Lung (tissue), 12 donors: ENCODE measurements around the gene RASSF9. TPM values are rescaled to one million over a fixed set of nuclear protein-coding genes. Genes with fewer than 3 reads are reported as not detected.

Experiments used
- ATAC-seq: fragments of 200-7000 bp; cut with Tn5 transposase; one replicate; pipeline ENCODE4 v1.9.1; 2020; ENCODE audit warnings: moderate number of reproducible peaks; ENCODE audit not compliant: insufficient read depth, low FRiP score
- DNase-seq, 3 donors: peaks; one replicate each; pipeline ENCODE4 v3.0.0-alpha.2; 2013 to 2017
- H3K27ac ChIP-seq, 2 donors: one replicate each; pipeline ENCODE4 v1.5.1; 2013; ENCODE audit warnings: mild to moderate bottlenecking in 2 of 2, moderate library complexity in 2 of 2, control low read depth in 1 of 2, inconsistent platforms in 1 of 2, low read depth in 1 of 2, low read length in 1 of 2
- H3K27me3 ChIP-seq, 3 donors: one replicate each; pipeline ENCODE4 v1.5.1; 2013; ENCODE audit warnings: low read length in 2 of 3; ENCODE audit not compliant: control insufficient read depth in 3 of 3, insufficient read depth in 3 of 3
- H3K36me3 ChIP-seq, 4 donors: one replicate each; pipeline ENCODE4 v1.5.1; 2013; ENCODE audit warnings: low read length in 4 of 4, mild to moderate bottlenecking in 1 of 4, moderate library complexity in 1 of 4; ENCODE audit not compliant: control insufficient read depth in 4 of 4, insufficient read depth in 4 of 4
- H3K4me1 ChIP-seq, 5 donors: one replicate each; pipeline ENCODE4 v1.5.1; 2013; ENCODE audit warnings: low read length in 5 of 5, mild to moderate bottlenecking in 2 of 5, moderate library complexity in 1 of 5; ENCODE audit not compliant: control insufficient read depth in 5 of 5, insufficient read depth in 5 of 5
- H3K4me3 ChIP-seq: one replicate; pipeline ENCODE4 v1.5.1; 2013; ENCODE audit warnings: mild to moderate bottlenecking, control low read depth, moderate library complexity
- H3K9ac ChIP-seq, 2 donors: one replicate each; pipeline ENCODE4 v1.5.1; 2013; ENCODE audit warnings: low read length in 2 of 2, control low read depth in 1 of 2; ENCODE audit not compliant: insufficient read depth in 1 of 2
- H3K9me3 ChIP-seq, 4 donors: one replicate each; pipeline ENCODE4 v1.5.1; 2013; ENCODE audit warnings: low read length in 3 of 4, mild to moderate bottlenecking in 1 of 4, moderate library complexity in 1 of 4; ENCODE audit not compliant: control insufficient read depth in 4 of 4, insufficient read depth in 3 of 4
- CTCF ChIP-seq: IDR thresholded peaks from 2 replicates; pipeline ENCODE4 v1.5.1; 2012; ENCODE audit warnings: mild to moderate bottlenecking; ENCODE audit errors: control extremely low read depth, extremely low read depth
- WGBS, 2 donors: extraction: QIAGEN DNeasy Blood & Tissue Kit; methylation state at CpG; one replicate each; pipeline ENCODE4 v1.1.7; 2013; 5-methylcytosine and 5-hydroxymethylcytosine counted together
- polyA plus RNA-seq, 2 donors: library from polyadenylated mRNA; stranded (reverse); fragments of 200-250 nt; gene quantifications; one replicate each; pipeline ENCODE4 v1.2.1, GENCODE V29; 2013
- total RNA-seq, 2 donors: library from RNA; depleted of rRNA in 1 of 2; stranded (reverse); fragments of >200 nt in 1 of 2; gene quantifications; one replicate each; pipeline ENCODE4 v1.2.1, GENCODE V29; 2014 to 2021
- donor health status: control.
- donor health status: control.
- donor health status: Bipolar disorder and iron deficiency.
- donor health status: healthy.
- donor health status: DM: yes; HTN: yes; CAD: no.

Gene RASSF9
- total and polyA plus RNA-seq, 4 donors, result 2.1 to 14.3 (median 6.2) TPM

DNA sequence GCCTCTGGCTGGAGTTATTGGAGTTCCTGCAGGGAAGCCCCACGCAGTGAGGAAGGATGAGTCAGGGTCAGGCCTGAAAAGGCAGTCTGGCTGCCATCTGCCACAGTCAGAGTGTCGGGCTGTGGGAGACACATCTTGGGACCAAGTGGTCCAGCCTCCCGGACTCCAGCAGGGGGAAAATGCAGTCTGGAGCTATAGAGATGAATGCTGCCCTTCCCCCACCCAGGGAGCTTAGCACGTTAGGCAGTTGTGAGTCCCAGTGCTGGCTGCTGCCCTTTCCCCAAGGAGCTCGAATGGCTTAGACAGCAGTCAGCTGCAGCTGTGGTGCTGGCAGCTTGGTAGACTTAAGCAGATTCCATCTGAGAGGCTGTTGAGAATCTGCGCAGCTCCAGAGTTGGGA lies 29.7 kb upstream of the RASSF9 start:
- WGBS, 2 donors, result 84 to 86% methylated on average over 6 of the region's 6 CpGs
- no peaks in the 10 kb centered on the region for H3K27me3 ChIP-seq
- no peaks in the 10 kb centered on the region for H3K36me3 ChIP-seq
- no peaks in the 10 kb centered on the region for H3K9me3 ChIP-seq
- no peak for ATAC-seq
- no peak for DNase-seq
- TF ChIP-seq CTCF, result no peak
- no peak overlapping the region for H3K4me3 ChIP-seq
- H3K9ac ChIP-seq, result no peak overlapping the region
- H3K4me1 ChIP-seq, result peaks cover 0 to 5% (median 0%) of the 10 kb centered on the region in 5 donors
- no peak overlapping the region for H3K27ac ChIP-seq

DNA sequence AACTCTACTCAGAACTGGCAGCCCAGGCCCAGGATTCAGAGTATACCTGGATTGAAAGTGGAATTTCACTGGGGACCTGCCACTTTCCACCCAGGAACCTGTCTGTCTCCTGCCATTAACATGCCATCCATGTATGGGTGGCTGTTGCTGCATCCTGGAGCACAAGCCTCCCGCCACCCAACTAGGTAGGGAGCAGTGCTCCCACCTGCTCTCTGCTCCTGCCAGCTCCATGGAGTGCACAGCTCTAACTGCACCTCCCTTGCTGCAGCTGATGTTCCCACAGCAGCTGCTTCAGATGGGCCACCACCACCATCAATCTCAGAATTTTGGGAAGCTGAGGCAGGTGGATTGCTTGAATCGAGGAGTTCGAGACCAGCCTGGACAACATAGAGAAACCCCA lies 20.8 kb upstream of the RASSF9 start:
- Histone ChIP-seq H3K4me3 (no peak overlapping the region), H3K27ac (no peak overlapping the region), H3K9ac (no peak overlapping the region), H3K36me3 (no peaks in the 10 kb centered on the region), H3K27me3 (no peaks in the 10 kb centered on the region), H3K4me1 (no peaks in the 10 kb centered on the region), H3K9me3 (no peaks in the 10 kb centered on the region)
- 78 to 81% methylated on average over 3 of the region's 3 CpGs for WGBS, 2 donors
- no peak for TF ChIP-seq CTCF
- DNase-seq (no peak), ATAC-seq (no peak)

DNA sequence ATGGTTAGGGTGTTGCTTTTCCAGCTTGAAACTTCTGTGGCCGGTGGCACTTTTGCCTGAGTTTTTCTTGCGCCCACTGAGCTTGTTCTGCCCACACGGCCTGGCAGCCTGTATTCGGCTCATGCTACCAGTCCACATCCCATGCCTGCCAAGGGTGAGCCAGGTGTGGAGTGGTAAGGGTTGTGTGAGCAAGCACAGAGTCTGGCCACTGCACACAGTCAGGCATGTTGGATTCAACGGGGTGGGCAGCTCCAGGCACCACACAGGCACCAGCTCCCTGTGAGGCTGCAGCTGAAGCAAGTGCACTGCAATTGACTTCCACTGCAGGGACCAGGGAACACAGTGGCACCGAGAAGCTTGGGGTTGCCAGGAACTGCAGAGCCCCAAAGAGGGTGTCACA lies 19.1 kb upstream of the RASSF9 start:
- H3K9me3 ChIP-seq, result no peaks in the 10 kb centered on the region
- H3K9ac ChIP-seq, result no peak overlapping the region
- no peak overlapping the region for H3K27ac ChIP-seq
- no peak for ATAC-seq
- no peak for DNase-seq
- no peaks in the 10 kb centered on the region for H3K4me1 ChIP-seq
- H3K36me3 ChIP-seq, result no peaks in the 10 kb centered on the region
- 86 to 92% methylated on average over 6 of the region's 6 CpGs for WGBS, 2 donors
- no peak for TF ChIP-seq CTCF
- no peak overlapping the region for H3K4me3 ChIP-seq
- H3K27me3 ChIP-seq, result no peaks in the 10 kb centered on the region

DNA sequence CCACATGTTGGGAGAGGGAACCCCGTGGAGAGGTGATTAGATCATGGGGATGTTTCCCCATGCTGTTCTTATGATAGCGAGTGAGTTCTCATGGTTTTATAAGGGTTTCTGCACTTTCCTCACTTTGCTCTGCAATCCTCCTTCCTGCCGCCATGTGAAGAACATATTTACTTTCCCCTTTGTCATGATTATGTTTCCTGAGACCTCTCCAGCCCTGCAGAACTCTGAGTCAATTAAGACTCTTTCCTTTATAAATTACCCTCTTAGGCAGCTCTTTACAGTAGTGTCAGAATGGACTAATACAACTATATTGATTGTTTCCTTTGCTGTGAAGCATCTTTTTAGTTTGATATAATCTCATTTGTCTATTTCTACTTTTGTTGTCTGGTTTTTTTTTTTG lies 13.1 kb upstream of the RASSF9 start:
- Histone ChIP-seq H3K9me3 (peaks cover 0 to under 1% (median 0%) of the 10 kb centered on the region in 4 donors), H3K4me3 (no peak overlapping the region), H3K4me1 (no peaks in the 10 kb centered on the region), H3K36me3 (no peaks in the 10 kb centered on the region), H3K27ac (no peak overlapping the region), H3K27me3 (no peaks in the 10 kb centered on the region), H3K9ac (no peak overlapping the region)
- DNase-seq, result no peak
- 71 to 74% methylated on average over 3 of the region's 3 CpGs for WGBS, 2 donors
- TF ChIP-seq CTCF, result no peak
- ATAC-seq, result no peak
